Keratinocyte (primary cell): ENCODE data around the gene ANKRD1. TPM values are rescaled to one million over a fixed set of nuclear protein-coding genes. Genes with fewer than 3 reads are reported as not detected.

Experiments
- DNase-seq: peaks from one replicate; pipeline ENCODE4 v3.0.0-alpha.2; 2011; ENCODE audit warnings: low read depth, missing footprints, low spot score
- FAIRE-seq: peaks from 2 replicates; lab custom pipeline; 2011; peaks lifted over from hg19 to GRCh38; lab: Jason Lieb, UNC
- H2AFZ ChIP-seq: 2 replicates; pipeline ENCODE4 v1.6.0; 2012; ENCODE audit warnings: low read length, control low read depth, inconsistent platforms; ENCODE audit not compliant: control insufficient read depth
- H3K27ac ChIP-seq: 2 replicates; pipeline ENCODE4 v1.5.1; 2011; ENCODE audit warnings: low read length; ENCODE audit not compliant: control insufficient read depth, insufficient read depth
- H3K27me3 ChIP-seq: 3 replicates; pipeline ENCODE4 v1.6.0; 2011; ENCODE audit warnings: low read length; ENCODE audit not compliant: control insufficient read depth, insufficient read depth; ENCODE audit errors: extremely low read depth
- H3K36me3 ChIP-seq, 2 experiments: 2 replicates in 1 of 2; 3 replicates in 1 of 2; pipeline ENCODE4 v1.5.1; 2011; ENCODE audit warnings: low read length in 2 of 2, mild to moderate bottlenecking in 1 of 2; ENCODE audit not compliant: control insufficient read depth in 2 of 2, insufficient read depth in 2 of 2; ENCODE audit errors: extremely low read depth in 1 of 2
- H3K4me1 ChIP-seq: 3 replicates; pipeline ENCODE4 v1.5.1; 2011; ENCODE audit warnings: low read length; ENCODE audit not compliant: control insufficient read depth, insufficient read depth; ENCODE audit errors: extremely low read depth
- H3K4me2 ChIP-seq: 3 replicates; pipeline ENCODE4 v1.6.0; 2011; ENCODE audit warnings: low read depth, low read length; ENCODE audit not compliant: control insufficient read depth, insufficient read depth; ENCODE audit errors: extremely low read depth
- H3K4me3 ChIP-seq, 3 experiments: fragments of 200-600 bp in 1 of 3; sonication (generic) in 1 of 3; 2 replicates in 2 of 3; 3 replicates in 1 of 3; pipeline ENCODE4 v1.5.1; 2011 to 2016; ENCODE audit warnings: low read length in 3 of 3, mild to moderate bottlenecking in 3 of 3, control low read depth in 2 of 3, inconsistent platforms in 1 of 3, low read depth in 1 of 3, mixed read lengths in 1 of 3, mixed run types in 1 of 3, moderate library complexity in 1 of 3; ENCODE audit not compliant: control insufficient read depth in 2 of 3, insufficient read depth in 2 of 3; ENCODE audit errors: extremely low read depth in 1 of 3
- H3K79me2 ChIP-seq: 2 replicates; pipeline ENCODE4 v1.6.0; 2012; ENCODE audit warnings: low read length; ENCODE audit not compliant: control insufficient read depth, insufficient read depth
- H3K9ac ChIP-seq: 3 replicates; pipeline ENCODE4 v1.6.0; 2011; ENCODE audit warnings: low read length; ENCODE audit not compliant: control insufficient read depth, insufficient read depth; ENCODE audit errors: extremely low read depth
- H3K9me1 ChIP-seq: 3 replicates; pipeline ENCODE4 v1.6.0; 2011; ENCODE audit warnings: low read length; ENCODE audit not compliant: control insufficient read depth, insufficient read depth; ENCODE audit errors: extremely low read depth
- H3K9me3 ChIP-seq: 2 replicates; pipeline ENCODE4 v1.5.1; 2012; ENCODE audit warnings: low read depth, low read length; ENCODE audit not compliant: control insufficient read depth
- H4K20me1 ChIP-seq: 3 replicates; pipeline ENCODE4 v1.6.0; 2011; ENCODE audit warnings: low read length; ENCODE audit not compliant: control insufficient read depth, insufficient read depth; ENCODE audit errors: extremely low read depth
- EZH2 ChIP-seq: IDR thresholded peaks from one replicate; pipeline ENCODE4 v1.6.1; 2012; ENCODE audit warnings: inconsistent platforms, mild to moderate bottlenecking, low read length, moderate library complexity
- dilution Hi-C: fragments of 300-500 bp; cut with MboI; formaldehyde crosslinking; loops from one replicate; pipeline ENCODE4 v1.7.0; 2020; ENCODE audit warnings: low sequenced_read_pairs; ENCODE audit not compliant: extremely low pct_ligation_motif_present
- polyA plus RNA-seq, 5 experiments: library from polyadenylated mRNA; depleted of rRNA in 3 of 5; stranded (reverse) in 3 of 5; stranded (forward) in 1 of 5; unstranded in 1 of 5; fragments of >200 nt; gene quantifications; 1 replicate in 1 of 5; 2 replicates in 3 of 5; 3 replicates in 1 of 5; pipeline versions ENCODE4 v1.2.1 to v1.2.3, GENCODE V29; 2011 to 2012; ENCODE audit warnings: missing spikeins in 2 of 5, low read depth in 1 of 5, low replicate concordance in 1 of 5
- TF ChIP-seq, protein P1 (sequence below), 3 experiments: IDR thresholded peaks in 1 of 3; conservative IDR thresholded peaks in 1 of 3; optimal IDR thresholded peaks in 1 of 3; 2 replicates in 2 of 3; 3 replicates in 1 of 3; pipeline versions ENCODE3 to v1.5.1; 2011; ENCODE audit warnings: low read length in 3 of 3, mild to moderate bottlenecking in 3 of 3, moderate library complexity in 2 of 3, control low read depth in 1 of 3, inconsistent platforms in 1 of 3; ENCODE audit not compliant: insufficient read depth in 2 of 3; ENCODE audit errors: extremely low read depth in 1 of 3

Gene ANKRD1
- polyA plus RNA-seq, 1 donor (not counting 4 experiments of a cell fraction or from before 2014, with no cell fraction given), result 0.07 TPM

- Histone ChIP-seq H3K36me3 (no peaks in the 10 kb centered on the region), H3K27ac (no peak overlapping the region), H3K9me3 (no peaks in the 10 kb centered on the region), H3K4me1 (peaks cover 8% of the 10 kb centered on the region), H3K4me2 (no peak overlapping the region), H4K20me1 (no peaks in the 10 kb centered on the region), H3K4me3 (no peak overlapping the region), H3K79me2 (no peaks in the 10 kb centered on the region), H3K9me1 (no peaks in the 10 kb centered on the region), H3K9ac (no peak overlapping the region), H3K27me3 (peaks cover 10% of the 10 kb centered on the region), H2AFZ (no peak overlapping the region)
- FAIRE-seq (no peak), DNase-seq (no peak)
- dilution Hi-C loops, result no loop called here
- TF ChIP-seq EZH2, result no peak
- TF ChIP-seq, protein P1, sequence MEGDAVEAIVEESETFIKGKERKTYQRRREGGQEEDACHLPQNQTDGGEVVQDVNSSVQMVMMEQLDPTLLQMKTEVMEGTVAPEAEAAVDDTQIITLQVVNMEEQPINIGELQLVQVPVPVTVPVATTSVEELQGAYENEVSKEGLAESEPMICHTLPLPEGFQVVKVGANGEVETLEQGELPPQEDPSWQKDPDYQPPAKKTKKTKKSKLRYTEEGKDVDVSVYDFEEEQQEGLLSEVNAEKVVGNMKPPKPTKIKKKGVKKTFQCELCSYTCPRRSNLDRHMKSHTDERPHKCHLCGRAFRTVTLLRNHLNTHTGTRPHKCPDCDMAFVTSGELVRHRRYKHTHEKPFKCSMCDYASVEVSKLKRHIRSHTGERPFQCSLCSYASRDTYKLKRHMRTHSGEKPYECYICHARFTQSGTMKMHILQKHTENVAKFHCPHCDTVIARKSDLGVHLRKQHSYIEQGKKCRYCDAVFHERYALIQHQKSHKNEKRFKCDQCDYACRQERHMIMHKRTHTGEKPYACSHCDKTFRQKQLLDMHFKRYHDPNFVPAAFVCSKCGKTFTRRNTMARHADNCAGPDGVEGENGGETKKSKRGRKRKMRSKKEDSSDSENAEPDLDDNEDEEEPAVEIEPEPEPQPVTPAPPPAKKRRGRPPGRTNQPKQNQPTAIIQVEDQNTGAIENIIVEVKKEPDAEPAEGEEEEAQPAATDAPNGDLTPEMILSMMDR (optimal IDR thresholded peaks at IDR 0.05 in 1 of 3, IDR thresholded peaks at IDR 0.05 in 1 of 3, conservative IDR thresholded peaks at IDR 0.05 in 1 of 3; ENCODE audit: extremely low read depth in 1 of 3, insufficient read depth in 2 of 3, low read length in 3 of 3), result no peak
Measured at GRCh38 chr10:90965720-90966119, 44.8 kb upstream of the ANKRD1 start.

DNA sequence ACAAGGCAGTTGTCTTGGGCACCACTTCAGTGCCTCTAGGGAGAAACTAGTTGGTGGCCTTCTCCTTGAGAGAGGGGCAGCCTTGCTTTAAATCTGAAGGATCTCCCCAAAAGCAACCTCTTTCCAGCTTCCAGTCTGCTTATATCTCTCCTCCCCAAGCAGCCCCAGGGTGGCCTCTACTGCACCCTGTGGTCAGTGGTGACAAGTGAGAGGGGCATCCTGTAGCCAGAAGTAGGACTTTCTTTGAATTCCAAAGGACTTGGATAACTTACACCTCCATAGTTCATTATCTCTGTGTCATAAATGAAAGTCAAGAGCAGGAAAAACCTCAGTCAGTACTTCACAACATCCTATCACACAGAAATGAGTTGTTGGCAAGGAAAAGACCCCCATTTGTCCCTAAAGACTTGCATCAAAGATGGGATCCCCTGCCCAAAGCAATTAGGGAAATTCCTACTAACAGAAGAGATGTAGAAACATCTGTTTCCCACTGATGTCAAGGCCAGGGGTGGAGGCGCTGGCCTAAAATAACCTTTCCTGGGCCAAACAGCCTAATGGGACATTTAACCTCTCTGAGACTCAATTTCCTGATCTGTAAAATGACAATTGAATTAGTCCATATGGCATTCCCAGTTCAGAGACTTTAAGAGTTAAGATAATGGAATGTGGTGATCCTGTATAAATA, 44.0 kb upstream of the ANKRD1 start:
- dilution Hi-C loops, result no loop called here
- Histone ChIP-seq H3K9me1 (no peaks in the 10 kb centered on the region), H3K79me2 (no peaks in the 10 kb centered on the region), H3K4me3 (no peak overlapping the region), H3K36me3 (no peaks in the 10 kb centered on the region), H3K4me1 (peaks cover 14% of the 10 kb centered on the region), H2AFZ (no peak overlapping the region), H3K27ac (no peak overlapping the region), H4K20me1 (no peaks in the 10 kb centered on the region), H3K4me2 (no peak overlapping the region), H3K9me3 (no peaks in the 10 kb centered on the region), H3K27me3 (peaks cover 10% of the 10 kb centered on the region), H3K9ac (no peak overlapping the region)
- no peak for TF ChIP-seq EZH2
- TF ChIP-seq, protein P1 (optimal IDR thresholded peaks at IDR 0.05 in 1 of 3, IDR thresholded peaks at IDR 0.05 in 1 of 3, conservative IDR thresholded peaks at IDR 0.05 in 1 of 3; ENCODE audit: extremely low read depth in 1 of 3, insufficient read depth in 2 of 3, low read length in 3 of 3), result no peak
- DNase-seq (no peak), FAIRE-seq (no peak)
